NCI-H1417 (cell line): ENCODE data around the gene ARHGAP30.

Experiments used
- DNase-seq, 3 experiments: peaks; one replicate each; lab custom pipeline; 2025; lab: John Stamatoyannopoulos, UW

Gene ARHGAP30

GRCh38 chr1:161013488-161014230 is 56.0 kb downstream of the ARHGAP30 start:
- no peak for DNase-seq

- no peak for DNase-seq
Measured at GRCh38 chr1:161013131-161013487, 56.6 kb downstream of the ARHGAP30 start.

GRCh38 chr1:161012420-161012819 is 57.3 kb downstream of the ARHGAP30 start:
- DNase-seq = no peak

GRCh38 chr1:161009602-161010211 is 60.0 kb downstream of the ARHGAP30 start:
- DNase-seq = no peak

- no peak for DNase-seq
Measured at GRCh38 chr1:161008869-161009510, 60.7 kb downstream of the ARHGAP30 start.

GRCh38 chr1:161007369-161007768 is 62.3 kb downstream of the ARHGAP30 start:
- no peak for DNase-seq

GRCh38 chr1:161006563-161006962 is 63.1 kb downstream of the ARHGAP30 start:
- DNase-seq = no peak

GRCh38 chr1:161001525-161001924 is 68.2 kb downstream of the ARHGAP30 start:
- peak; percentile 16 to 77 (median 56) for DNase-seq

- no peak for DNase-seq
Measured at GRCh38 chr1:161000736-161001480, 68.8 kb downstream of the ARHGAP30 start.

GRCh38 chr1:160999376-160999775 is 70.3 kb downstream of the ARHGAP30 start:
- no peak for DNase-seq

- DNase-seq = peak in 1 of 3 experiments; percentile 43
Measured at GRCh38 chr1:160997323-160998038, 72.2 kb downstream of the ARHGAP30 start.
